ENCODE measurements around the gene NPAS3. TPM values are rescaled to one million over a fixed set of nuclear protein-coding genes. Genes with fewer than 3 reads are reported as not detected.

Gene NPAS3
- total and polyA plus RNA-seq, 4 donors = 0.07 to 0.09 (median 0.08) TPM; not detected in 1

- DNase-seq (ENCODE audit: low spot score) = no peak
- Histone ChIP-seq H3K36me3 (ENCODE audit: control insufficient read depth in 4 of 4, insufficient read depth in 3 of 4, low read depth in 1 of 4, low read length in 3 of 4) (no peaks in the 10 kb centered on the region), H3K27ac (ENCODE audit: low read depth in 1 of 2, low read length in 2 of 2) (no peak overlapping the region), H3K4me3 (ENCODE audit: low read depth in 1 of 3, low read length in 3 of 3) (no peak overlapping the region), H3K27me3 (ENCODE audit: control insufficient read depth in 4 of 4, insufficient read depth in 4 of 4, low read length in 3 of 4) (peaks cover 0 to 2% (median 0%) of the 10 kb centered on the region in 4 donors), H3K4me1 (ENCODE audit: control insufficient read depth in 4 of 4, insufficient read depth in 4 of 4, low read length in 3 of 4) (no peaks in the 10 kb centered on the region), H3K9ac (ENCODE audit: low read depth in 1 of 2, low read length in 2 of 2) (no peak overlapping the region), H3K9me3 (ENCODE audit: control insufficient read depth in 4 of 4, low read length in 3 of 4) (no peaks in the 10 kb centered on the region)
- no peak for TF ChIP-seq EGR1 (IDR thresholded peaks at IDR 0.05; ENCODE audit: low read depth in 2 of 2)
- 75% methylated on average over 3 of the region's 3 CpGs for WGBS
Observed at GRCh38 chr14:33578461-33579216, 640.0 kb downstream of the NPAS3 start.

GRCh38 chr14:33580231-33580749, 641.6 kb downstream of the NPAS3 start:
- Histone ChIP-seq H3K27ac (ENCODE audit: low read depth in 1 of 2, low read length in 2 of 2) (no peak overlapping the region), H3K27me3 (ENCODE audit: control insufficient read depth in 4 of 4, insufficient read depth in 4 of 4, low read length in 3 of 4) (peaks cover 0 to 4% (median 1%) of the 10 kb centered on the region in 4 donors), H3K36me3 (ENCODE audit: control insufficient read depth in 4 of 4, insufficient read depth in 3 of 4, low read depth in 1 of 4, low read length in 3 of 4) (no peaks in the 10 kb centered on the region), H3K4me1 (ENCODE audit: control insufficient read depth in 4 of 4, insufficient read depth in 4 of 4, low read length in 3 of 4) (no peaks in the 10 kb centered on the region), H3K9me3 (ENCODE audit: control insufficient read depth in 4 of 4, low read length in 3 of 4) (no peaks in the 10 kb centered on the region), H3K4me3 (ENCODE audit: low read depth in 1 of 3, low read length in 3 of 3) (no peak overlapping the region), H3K9ac (ENCODE audit: low read depth in 1 of 2, low read length in 2 of 2) (no peak overlapping the region)
- no peak for DNase-seq (ENCODE audit: low spot score)
- TF ChIP-seq NR2F2 (IDR thresholded peaks at IDR 0.05) (no peak), REST (IDR thresholded peaks at IDR 0.05) (no peak), SP1 (IDR thresholded peaks at IDR 0.05) (no peak), FOXA1 (IDR thresholded peaks at IDR 0.05) (no peak)
- 70% methylated on average over 9 of the region's 9 CpGs for WGBS

- H3K36me3 ChIP-seq (ENCODE audit: control insufficient read depth in 4 of 4, insufficient read depth in 3 of 4, low read depth in 1 of 4, low read length in 3 of 4) = no peaks in the 10 kb centered on the region
- H3K4me1 ChIP-seq (ENCODE audit: control insufficient read depth in 4 of 4, insufficient read depth in 4 of 4, low read length in 3 of 4) = no peaks in the 10 kb centered on the region
- H3K27me3 ChIP-seq (ENCODE audit: control insufficient read depth in 4 of 4, insufficient read depth in 4 of 4, low read length in 3 of 4) = peaks cover 0 to 4% (median 1%) of the 10 kb centered on the region in 4 donors
- DNase-seq (ENCODE audit: low spot score) = no peak
- no peak overlapping the region for H3K9ac ChIP-seq (ENCODE audit: low read depth in 1 of 2, low read length in 2 of 2)
- WGBS = 91% methylated on average over 2 of the region's 2 CpGs
- H3K9me3 ChIP-seq (ENCODE audit: control insufficient read depth in 4 of 4, low read length in 3 of 4) = no peaks in the 10 kb centered on the region
- no peak overlapping the region for H3K27ac ChIP-seq (ENCODE audit: low read depth in 1 of 2, low read length in 2 of 2)
- H3K4me3 ChIP-seq (ENCODE audit: low read depth in 1 of 3, low read length in 3 of 3) = no peak overlapping the region
- TF ChIP-seq GABPA (IDR thresholded peaks at IDR 0.05 in 1 of 2, conservative IDR thresholded peaks at IDR 0.05 in 1 of 2) (no peak), REST (IDR thresholded peaks at IDR 0.05) (no peak), FOXA1 (IDR thresholded peaks at IDR 0.05) (no peak), ZBTB33 (IDR thresholded peaks at IDR 0.05) (no peak), RXRA (IDR thresholded peaks at IDR 0.05) (no peak), RAD21 (IDR thresholded peaks at IDR 0.05) (no peak), NR2F2 (IDR thresholded peaks at IDR 0.05) (no peak), YY1 (IDR thresholded peaks at IDR 0.05) (no peak), HNF4A (conservative IDR thresholded peaks at IDR 0.05) (no peak), EGR1 (IDR thresholded peaks at IDR 0.05; ENCODE audit: low read depth in 2 of 2) (no peak), MAX (IDR thresholded peaks at IDR 0.05) (no peak), JUND (IDR thresholded peaks at IDR 0.05) (no peak), FOXA2 (IDR thresholded peaks at IDR 0.05) (no peak), HNF4G (IDR thresholded peaks at IDR 0.05) (no peak), SP1 (IDR thresholded peaks at IDR 0.05) (no peak), ATF3 (IDR thresholded peaks at IDR 0.05) (no peak), TAF1 (conservative IDR thresholded peaks at IDR 0.05) (no peak)
Observed at GRCh38 chr14:33580841-33581240, 642.2 kb downstream of the NPAS3 start.

Measured in liver (tissue), 9 donors.